MM.1S (cell line): Measurements from ENCODE around the gene TSPAN11.

Source experiments
- CTCF ChIP-seq: fragments of 300-600 bp; sonication (generic); IDR thresholded peaks from 2 replicates; pipeline ENCODE4 v1.5.1; 2016; ENCODE audit warnings: antibody characterized with exemption, low read length, mixed read lengths
- EZH2 ChIP-seq: fragments of 300-600 bp; sonication (generic); optimal IDR thresholded peaks from 2 replicates; pipeline ENCODE3; 2017; ENCODE audit warnings: low read depth, mild to moderate bottlenecking, antibody characterized with exemption, low read length, mixed read lengths
- EZH2phosphoT487 ChIP-seq: fragments of 300-600 bp; sonication (generic); IDR thresholded peaks from 2 replicates; pipeline ENCODE4 v1.6.1; 2018; ENCODE audit warnings: antibody characterized with exemption, low read length

DNA sequence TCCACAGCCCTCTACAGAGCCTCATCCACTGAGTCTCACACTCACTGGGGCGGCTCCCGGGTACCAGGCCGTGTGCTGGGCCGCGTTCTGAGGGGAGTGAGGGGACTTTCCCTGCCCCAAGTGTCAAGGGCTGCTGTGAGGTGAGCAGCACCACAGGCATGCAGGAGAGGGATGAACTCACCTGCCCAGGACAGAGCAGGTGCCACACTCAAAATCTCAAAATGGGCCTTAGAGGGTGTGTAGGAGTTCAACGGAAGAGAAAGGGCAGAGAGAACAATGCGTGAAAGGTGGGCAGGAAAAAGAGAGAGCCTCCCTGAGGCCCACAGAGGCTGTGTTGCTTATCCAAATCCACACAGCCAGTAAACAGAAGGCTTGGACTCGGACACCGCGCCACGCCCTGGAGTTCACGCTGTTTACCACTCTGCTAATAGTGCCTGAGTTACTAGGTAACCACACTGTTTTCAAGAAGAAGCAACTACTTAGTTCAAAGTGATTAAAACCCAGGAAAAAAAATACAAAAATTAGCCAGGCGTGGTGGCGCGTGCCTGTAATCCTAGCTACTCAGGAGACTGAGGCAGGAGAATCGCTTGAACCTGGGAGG is 32.7 kb downstream of the TSPAN11 start:
- no peak for TF ChIP-seq CTCF
- no peak for TF ChIP-seq EZH2
- TF ChIP-seq EZH2phosphoT487: no peak
